Thyroid gland (tissue), 4 donors: ENCODE measurements around the gene SLC13A3. TPM values are rescaled to one million over a fixed set of nuclear protein-coding genes. Genes with fewer than 3 reads are reported as not detected.

Source experiments
- DNase-seq, 2 donors: peaks; one replicate each; pipeline ENCODE4 v3.0.0-alpha.2; 2019
- H3K27ac ChIP-seq, 3 donors: fragments of 200-600 bp; sonication (generic); 1 replicate in 2 of 3; 2 replicates in 1 of 3; pipeline ENCODE4 v1.5.1; 2016 to 2019; ENCODE audit warnings: mild to moderate bottlenecking in 1 of 3, moderate library complexity in 1 of 3
- H3K27me3 ChIP-seq: fragments of 200-600 bp; sonication (generic); one replicate; pipeline ENCODE4 v1.5.1; 2019
- H3K36me3 ChIP-seq, 2 donors: fragments of 200-600 bp; sonication (generic); one replicate each; pipeline ENCODE4 v1.5.1; 2016 to 2019
- H3K4me1 ChIP-seq, 2 donors: fragments of 200-600 bp; sonication (generic); one replicate each; pipeline ENCODE4 v1.5.1; 2017 to 2019
- H3K4me3 ChIP-seq, 3 donors: fragments of 200-600 bp; sonication (generic); replicated peaks in 1 of 3; 1 replicate in 2 of 3; 2 replicates in 1 of 3; pipeline ENCODE4 v1.5.1; 2016; ENCODE audit warnings: mild to moderate bottlenecking in 1 of 3
- H3K9me3 ChIP-seq: fragments of 200-600 bp; sonication (generic); one replicate; pipeline ENCODE4 v1.5.1; 2017
- CTCF ChIP-seq, 6 experiments: fragments of 200-600 bp in 3 of 6; fragments of 450-650 bp in 3 of 6; sonication (generic) in 3 of 6; IDR thresholded peaks; one replicate each; pipeline ENCODE4 v1.5.1; 2016 to 2019; ENCODE audit warnings: antibody characterized with exemption in 6 of 6, mild to moderate bottlenecking in 2 of 6, inconsistent platforms in 1 of 6, moderate library complexity in 1 of 6
- POLR2A ChIP-seq, 2 donors: fragments of 450-650 bp; IDR thresholded peaks; one replicate each; pipeline ENCODE4 v1.6.1; 2017; ENCODE audit warnings: antibody characterized with exemption in 2 of 2, mild to moderate bottlenecking in 2 of 2, moderate library complexity in 1 of 2
- WGBS, 2 donors: methylation state at CpG; one replicate each; pipeline ENCODE4 v1.1.5; 2017; 5-methylcytosine and 5-hydroxymethylcytosine counted together
- intact Hi-C: fragments of 100-400 bp; cut with DNase I; formaldehyde crosslinking; loops from one replicate; pipeline ENCODE4 v1.15.1; 2023
- total RNA-seq, 4 donors: library from RNA; depleted of rRNA; stranded (reverse); fragments of >200 nt; gene quantifications; one replicate each; pipeline ENCODE4 v1.2.3, GENCODE V29; 2016

The SLC13A3 gene
- total RNA-seq, 4 donors from 2014 or later: 1.8 to 4.2 (median 2.1) TPM

GRCh38 chr20:46670585-46671584, 19.6 kb upstream of the SLC13A3 start:
- no peak for DNase-seq
- no peak overlapping the region for H3K27ac ChIP-seq
- H3K9me3 ChIP-seq: no peaks in the 10 kb centered on the region
- H3K27me3 ChIP-seq: no peaks in the 10 kb centered on the region
- H3K4me1 ChIP-seq: no peaks in the 10 kb centered on the region
- H3K36me3 ChIP-seq: no peaks in the 10 kb centered on the region
- WGBS, 2 donors: 78 to 84% methylated on average over 3 of the region's 3 CpGs
- intact Hi-C loops: no loop called here
- no peak overlapping the region for H3K4me3 ChIP-seq
- TF ChIP-seq CTCF (IDR thresholded peaks at IDR 0.05): no peak
- no peak for TF ChIP-seq POLR2A (IDR thresholded peaks at IDR 0.05)

GRCh38 chr20:46670228-46670584, 18.9 kb upstream of the SLC13A3 start:
- TF ChIP-seq CTCF (IDR thresholded peaks at IDR 0.05): no peak
- TF ChIP-seq POLR2A (IDR thresholded peaks at IDR 0.05): no peak
- H3K4me1 ChIP-seq: no peaks in the 10 kb centered on the region
- DNase-seq: no peak
- no peak overlapping the region for H3K27ac ChIP-seq
- H3K4me3 ChIP-seq: no peak overlapping the region
- no peaks in the 10 kb centered on the region for H3K27me3 ChIP-seq
- intact Hi-C loops: no loop called here
- H3K36me3 ChIP-seq: no peaks in the 10 kb centered on the region
- 84 to 87% methylated on average over 2 of the region's 2 CpGs for WGBS, 2 donors
- H3K9me3 ChIP-seq: no peaks in the 10 kb centered on the region

- TF ChIP-seq CTCF (IDR thresholded peaks at IDR 0.05) (no peak), POLR2A (IDR thresholded peaks at IDR 0.05) (no peak)
- H3K9me3 ChIP-seq: no peaks in the 10 kb centered on the region
- WGBS, 2 donors: 86 to 89% methylated on average over 6 of the region's 6 CpGs
- intact Hi-C loops: no loop called here
- no peaks in the 10 kb centered on the region for H3K27me3 ChIP-seq
- no peak for DNase-seq
- H3K4me3 ChIP-seq: no peak overlapping the region
- no peaks in the 10 kb centered on the region for H3K36me3 ChIP-seq
- H3K4me1 ChIP-seq: no peaks in the 10 kb centered on the region
- no peak overlapping the region for H3K27ac ChIP-seq
Measured at GRCh38 chr20:46666818-46667515, 15.7 kb upstream of the SLC13A3 start.

GRCh38 chr20:46666306-46666705, 15.0 kb upstream of the SLC13A3 start:
- 92 to 93% methylated on average over 3 of the region's 3 CpGs for WGBS, 2 donors
- no peaks in the 10 kb centered on the region for H3K36me3 ChIP-seq
- H3K27me3 ChIP-seq: no peaks in the 10 kb centered on the region
- no peak for TF ChIP-seq CTCF (IDR thresholded peaks at IDR 0.05)
- TF ChIP-seq POLR2A (IDR thresholded peaks at IDR 0.05): no peak
- intact Hi-C loops: no loop called here
- no peak overlapping the region for H3K4me3 ChIP-seq
- H3K27ac ChIP-seq: no peak overlapping the region
- no peak for DNase-seq
- no peaks in the 10 kb centered on the region for H3K4me1 ChIP-seq
- no peaks in the 10 kb centered on the region for H3K9me3 ChIP-seq

- intact Hi-C loops: no loop called here
- Histone ChIP-seq H3K36me3 (no peaks in the 10 kb centered on the region), H3K27me3 (no peaks in the 10 kb centered on the region), H3K4me1 (no peaks in the 10 kb centered on the region), H3K9me3 (no peaks in the 10 kb centered on the region), H3K4me3 (no peak overlapping the region), H3K27ac (no peak overlapping the region)
- DNase-seq: no peak
- no peak for TF ChIP-seq CTCF (IDR thresholded peaks at IDR 0.05)
- no peak for TF ChIP-seq POLR2A (IDR thresholded peaks at IDR 0.05)
- 90 to 95% methylated on average over 3 of the region's 3 CpGs for WGBS, 2 donors
Measured at GRCh38 chr20:46665602-46666001, 14.3 kb upstream of the SLC13A3 start.
